ENCODE measurements around the gene KLK1.

GRCh38 chr19:50784710-50785109 lies 38.9 kb downstream of the KLK1 start:
- TF ChIP-seq, protein P1, sequence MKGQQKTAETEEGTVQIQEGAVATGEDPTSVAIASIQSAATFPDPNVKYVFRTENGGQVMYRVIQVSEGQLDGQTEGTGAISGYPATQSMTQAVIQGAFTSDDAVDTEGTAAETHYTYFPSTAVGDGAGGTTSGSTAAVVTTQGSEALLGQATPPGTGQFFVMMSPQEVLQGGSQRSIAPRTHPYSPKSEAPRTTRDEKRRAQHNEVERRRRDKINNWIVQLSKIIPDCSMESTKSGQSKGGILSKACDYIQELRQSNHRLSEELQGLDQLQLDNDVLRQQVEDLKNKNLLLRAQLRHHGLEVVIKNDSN (IDR thresholded peaks at IDR 0.05), result no peak
- TF ChIP-seq RAD21 (IDR thresholded peaks at IDR 0.05; ENCODE audit: low read depth) (no peak), CREB1 (IDR thresholded peaks at IDR 0.05; ENCODE audit: low read depth) (no peak), TAF1 (IDR thresholded peaks at IDR 0.05; ENCODE audit: low read depth) (no peak), TEAD4 (IDR thresholded peaks at IDR 0.05) (no peak), REST (IDR thresholded peaks at IDR 0.05; ENCODE audit: low read depth) (no peak), EP300 (IDR thresholded peaks at IDR 0.05; ENCODE audit: borderline replicate concordance) (no peak), YY1 (IDR thresholded peaks at IDR 0.05; ENCODE audit: low read depth) (no peak), NFIC (IDR thresholded peaks at IDR 0.05) (no peak), MAX (IDR thresholded peaks at IDR 0.05) (no peak)
